Endothelial cell (in vitro differentiated cells): ENCODE measurements around the gene RPL31. TPM values are rescaled to one million over a fixed set of nuclear protein-coding genes. Genes with fewer than 3 reads are reported as not detected.

Source experiments
- DNase-seq: peaks from one replicate; pipeline ENCODE4 v3.0.0; 2021; ENCODE audit warnings: low spot score
- H3K27ac Mint-ChIP-seq: one replicate; pipeline ENCODE4 v1.8.0; 2021; ENCODE audit warnings: mixed read lengths, inconsistent platforms; ENCODE audit not compliant: unreplicated experiment
- H3K27me3 Mint-ChIP-seq: one replicate; pipeline ENCODE4 v1.8.0; 2021; ENCODE audit warnings: mild to moderate bottlenecking, moderate library complexity, mixed read lengths, inconsistent platforms; ENCODE audit not compliant: unreplicated experiment
- H3K36me3 Mint-ChIP-seq: one replicate; pipeline ENCODE4 v1.8.0; 2021; ENCODE audit warnings: mild to moderate bottlenecking, low read depth, mixed read lengths, inconsistent platforms; ENCODE audit not compliant: unreplicated experiment
- H3K4me1 Mint-ChIP-seq: one replicate; pipeline ENCODE4 v1.8.0; 2021; ENCODE audit warnings: mild to moderate bottlenecking, mixed read lengths, inconsistent platforms; ENCODE audit not compliant: unreplicated experiment
- H3K4me3 Mint-ChIP-seq: one replicate; pipeline ENCODE4 v1.8.0; 2021; ENCODE audit warnings: mild to moderate bottlenecking, mixed read lengths, inconsistent platforms; ENCODE audit not compliant: unreplicated experiment
- H3K9me3 Mint-ChIP-seq: one replicate; pipeline ENCODE4 v1.8.0; 2021; ENCODE audit warnings: mixed read lengths, inconsistent platforms; ENCODE audit not compliant: unreplicated experiment
- total RNA-seq: library from RNA; stranded (reverse); fragmentation: NEBNext Ultra II Directional; extraction: Animal tissue kit (Norgen Biotek cat#: 25700); gene quantifications from one replicate; pipeline ENCODE4 v1.2.1, GENCODE V29; 2021; ENCODE audit not compliant: unreplicated experiment
- TF ChIP-seq, protein P1 (sequence below): fragments of 200-600 bp; sonication (generic); IDR thresholded peaks from one replicate; pipeline ENCODE4 v1.5.0; 2021; ENCODE audit warnings: antibody characterized with exemption; ENCODE audit not compliant: unreplicated experiment

RPL31 gene
- total RNA-seq, 1 donor from 2014 or later = 1,589 TPM

DNA sequence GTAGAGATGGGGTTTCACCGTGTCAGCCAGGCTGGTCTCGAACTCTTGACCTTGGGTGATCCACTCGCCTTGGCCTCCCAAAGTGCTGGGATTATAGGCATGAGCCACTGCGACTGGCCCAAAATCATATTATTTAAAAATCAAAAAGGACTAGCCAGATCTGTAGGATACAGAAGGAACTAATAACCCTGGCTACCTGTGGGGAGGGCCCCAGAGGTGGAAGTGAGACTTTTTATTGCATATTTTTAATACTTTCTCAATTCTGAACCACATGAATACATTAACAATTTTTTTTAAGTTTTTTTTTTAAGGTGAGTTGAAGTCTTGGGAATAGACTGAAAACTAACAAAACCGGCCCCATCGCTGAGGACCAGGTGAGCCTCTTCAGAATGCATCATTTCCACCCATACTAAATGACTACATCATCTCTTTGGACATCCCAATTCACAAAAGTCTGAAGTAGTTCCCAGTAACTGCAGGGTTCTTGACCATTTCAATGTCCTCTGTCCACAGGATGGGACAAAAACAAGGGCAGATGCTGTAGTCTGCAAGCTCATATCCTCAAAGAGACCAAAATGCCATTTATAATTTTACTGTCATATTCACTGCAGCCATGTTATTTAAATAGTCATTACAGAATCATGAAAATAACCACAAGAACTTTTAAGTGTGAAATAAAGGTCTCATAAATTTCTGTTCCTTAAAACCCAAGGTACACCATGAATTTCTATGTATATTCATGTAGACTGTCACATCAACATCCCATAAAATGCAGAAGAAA is 21.4 kb downstream of the RPL31 start:
- no peaks in the 10 kb centered on the region for H3K9me3 Mint-ChIP-seq
- TF ChIP-seq, protein P1, sequence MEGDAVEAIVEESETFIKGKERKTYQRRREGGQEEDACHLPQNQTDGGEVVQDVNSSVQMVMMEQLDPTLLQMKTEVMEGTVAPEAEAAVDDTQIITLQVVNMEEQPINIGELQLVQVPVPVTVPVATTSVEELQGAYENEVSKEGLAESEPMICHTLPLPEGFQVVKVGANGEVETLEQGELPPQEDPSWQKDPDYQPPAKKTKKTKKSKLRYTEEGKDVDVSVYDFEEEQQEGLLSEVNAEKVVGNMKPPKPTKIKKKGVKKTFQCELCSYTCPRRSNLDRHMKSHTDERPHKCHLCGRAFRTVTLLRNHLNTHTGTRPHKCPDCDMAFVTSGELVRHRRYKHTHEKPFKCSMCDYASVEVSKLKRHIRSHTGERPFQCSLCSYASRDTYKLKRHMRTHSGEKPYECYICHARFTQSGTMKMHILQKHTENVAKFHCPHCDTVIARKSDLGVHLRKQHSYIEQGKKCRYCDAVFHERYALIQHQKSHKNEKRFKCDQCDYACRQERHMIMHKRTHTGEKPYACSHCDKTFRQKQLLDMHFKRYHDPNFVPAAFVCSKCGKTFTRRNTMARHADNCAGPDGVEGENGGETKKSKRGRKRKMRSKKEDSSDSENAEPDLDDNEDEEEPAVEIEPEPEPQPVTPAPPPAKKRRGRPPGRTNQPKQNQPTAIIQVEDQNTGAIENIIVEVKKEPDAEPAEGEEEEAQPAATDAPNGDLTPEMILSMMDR = no peak
- H3K4me1 Mint-ChIP-seq = peaks cover 9% of the 10 kb centered on the region
- H3K27me3 Mint-ChIP-seq = no peaks in the 10 kb centered on the region
- no peak for DNase-seq
- H3K27ac Mint-ChIP-seq = no peak overlapping the region
- peaks cover 26% of the 10 kb centered on the region for H3K36me3 Mint-ChIP-seq
- H3K4me3 Mint-ChIP-seq = no peak overlapping the region

DNA sequence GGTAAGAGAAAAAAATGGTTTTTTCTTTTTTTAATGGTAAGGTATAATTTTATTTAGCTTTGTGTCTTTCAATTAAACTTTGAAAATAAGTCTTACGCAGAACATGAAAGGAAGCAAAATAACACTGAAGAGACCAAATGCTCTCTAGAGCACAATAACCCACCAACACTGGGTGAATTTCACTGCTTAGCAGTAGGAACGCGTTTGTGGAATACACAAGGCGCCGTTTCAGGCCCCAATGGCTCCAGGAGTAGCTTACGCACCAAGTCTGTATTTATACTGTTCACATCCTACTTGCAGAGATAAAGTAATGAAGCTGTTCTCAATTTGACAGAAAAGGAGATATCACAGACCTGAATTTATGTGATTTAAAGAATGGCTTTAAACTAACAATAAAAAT is 23.5 kb downstream of the RPL31 start:
- DNase-seq = no peak

DNA sequence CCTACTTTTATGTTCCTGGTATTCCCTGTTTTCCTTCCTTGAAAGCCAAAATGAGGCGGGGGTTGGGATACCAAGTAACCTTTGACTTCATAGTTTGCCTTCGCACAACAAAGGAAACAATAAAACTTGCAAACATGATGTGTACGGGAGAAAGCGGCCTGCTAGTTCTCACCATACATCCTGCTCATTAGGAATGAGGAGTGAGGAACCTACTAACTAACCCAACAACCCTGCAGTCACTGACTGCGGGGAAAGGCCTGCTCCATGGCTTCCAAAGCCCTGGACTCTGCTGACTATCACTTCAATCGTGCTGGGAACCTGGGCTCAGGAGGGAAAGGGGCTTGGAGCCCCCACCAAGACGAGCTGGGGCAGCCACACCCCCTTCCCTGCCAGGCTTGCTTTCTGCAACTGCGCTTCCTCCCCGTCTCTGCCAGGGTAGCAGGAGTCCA is 24.2 kb downstream of the RPL31 start:
- TF ChIP-seq, protein P1 = no peak
- peaks cover 42% of the 10 kb centered on the region for H3K36me3 Mint-ChIP-seq
- no peak for DNase-seq
- peaks cover 9% of the 10 kb centered on the region for H3K4me1 Mint-ChIP-seq
- no peak overlapping the region for H3K4me3 Mint-ChIP-seq
- H3K27me3 Mint-ChIP-seq = peaks cover 4% of the 10 kb centered on the region
- no peak overlapping the region for H3K27ac Mint-ChIP-seq
- no peaks in the 10 kb centered on the region for H3K9me3 Mint-ChIP-seq

More for the DNA sequence above, 23.5 kb downstream of the RPL31 start:
- no peaks in the 10 kb centered on the region for H3K9me3 Mint-ChIP-seq
- no peak overlapping the region for H3K4me3 Mint-ChIP-seq
- TF ChIP-seq, protein P1 = no peak
- H3K36me3 Mint-ChIP-seq = peaks cover 39% of the 10 kb centered on the region
- peaks cover 4% of the 10 kb centered on the region for H3K27me3 Mint-ChIP-seq
- H3K27ac Mint-ChIP-seq = no peak overlapping the region
- peaks cover 9% of the 10 kb centered on the region for H3K4me1 Mint-ChIP-seq

DNA sequence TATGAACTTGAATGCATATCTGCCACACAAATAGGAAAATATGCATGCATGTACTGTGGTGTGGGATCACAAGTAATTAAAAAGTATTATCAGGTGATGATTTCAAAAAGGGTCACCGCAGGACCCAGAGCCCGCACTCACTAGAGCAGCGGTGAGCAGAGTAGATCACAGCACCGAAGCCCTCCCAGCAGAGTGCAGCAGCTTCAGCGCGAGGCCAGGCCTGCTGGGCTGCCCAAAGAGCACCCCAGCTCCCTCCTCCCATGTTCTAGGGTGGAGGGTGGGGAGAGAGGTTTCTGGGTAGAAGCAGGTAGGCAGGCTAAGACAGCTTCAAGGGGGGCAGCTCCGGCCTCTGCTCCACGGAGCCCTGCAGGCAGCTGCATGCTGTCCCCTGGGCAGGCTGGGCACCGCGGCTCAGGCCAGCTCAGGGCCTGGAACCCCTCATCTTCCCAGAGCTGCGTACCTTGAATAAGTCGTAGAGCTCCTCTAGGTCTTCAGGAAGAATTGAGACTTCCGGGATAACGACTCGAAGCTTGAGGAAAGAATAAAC is 24.9 kb downstream of the RPL31 start:
- Mint-ChIP-seq H3K9me3 (no peaks in the 10 kb centered on the region), H3K27me3 (peaks cover 4% of the 10 kb centered on the region), H3K4me1 (peaks cover 9% of the 10 kb centered on the region), H3K36me3 (peaks cover 45% of the 10 kb centered on the region), H3K4me3 (no peak overlapping the region), H3K27ac (no peak overlapping the region)
- TF ChIP-seq, protein P1 = no peak
- DNase-seq = no peak

DNA sequence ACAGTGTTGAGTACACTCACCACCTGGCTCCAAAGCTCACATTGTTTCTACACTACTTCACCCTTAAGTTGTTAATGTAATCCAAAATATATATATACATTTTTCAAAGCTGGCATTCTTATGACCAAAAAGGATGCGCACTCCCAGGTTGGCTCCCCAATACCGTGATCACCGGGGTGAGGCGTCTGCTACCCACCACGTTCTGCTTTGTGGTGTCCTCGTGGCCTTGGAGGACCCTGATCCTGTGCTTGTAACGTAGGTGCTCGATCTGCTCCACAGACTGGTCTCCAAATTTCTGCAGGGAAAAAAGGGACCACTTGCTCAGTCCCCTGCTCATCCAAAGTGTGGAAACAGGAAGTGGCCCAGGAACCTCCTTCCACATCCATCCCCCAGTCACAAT is 25.8 kb downstream of the RPL31 start:
- TF ChIP-seq, protein P1 = no peak
- no peak overlapping the region for H3K4me3 Mint-ChIP-seq
- H3K9me3 Mint-ChIP-seq = no peaks in the 10 kb centered on the region
- DNase-seq = no peak
- H3K4me1 Mint-ChIP-seq = peaks cover 9% of the 10 kb centered on the region
- H3K27ac Mint-ChIP-seq = no peak overlapping the region
- peaks cover 50% of the 10 kb centered on the region for H3K36me3 Mint-ChIP-seq
- H3K27me3 Mint-ChIP-seq = peaks cover 4% of the 10 kb centered on the region
